ENCODE measurements around the gene MED7. TPM values are rescaled to one million over a fixed set of nuclear protein-coding genes. Genes with fewer than 3 reads are reported as not detected.

The MED7 gene
- total and polyA plus RNA-seq, 12 donors: 9.5 to 45.3 (median 17.2) TPM

- DNase-seq: no peak
Observed at GRCh38 chr5:157180374-157181264, 38.0 kb upstream of the MED7 start, which contains the start of gene ITK. Gene ITK (plus strand): TSS chr5:157180840. CDS start chr5:157180978, 138 bp downstream.

GRCh38 chr5:157178966-157179365 is 36.3 kb upstream of the MED7 start:
- WGBS, 4 donors: 65 to 91% (median 78%) methylated on average over 3 of the region's 3 CpGs
- Histone ChIP-seq H3K4me1 (replicated peaks in 1 of 2) (no peaks in the 10 kb centered on the region), H3K27ac (no peak overlapping the region), H3K36me3 (replicated peaks in 1 of 2) (no peaks in the 10 kb centered on the region), H3K4me3 (no peak overlapping the region), H3K27me3 (no peaks in the 10 kb centered on the region), H3K9me3 (replicated peaks in 1 of 3) (no peaks in the 10 kb centered on the region)
- no peak for DNase-seq
- TF ChIP-seq CTCF (IDR thresholded peaks at IDR 0.05): no peak
- TF ChIP-seq POLR2A (IDR thresholded peaks at IDR 0.05): no peak
- intact Hi-C loops (cut with DNase I): no loop called here

More at GRCh38 chr5:157180374-157181264, 38.0 kb upstream of the MED7 start, which contains the start of gene ITK:
- Histone ChIP-seq H3K36me3 (replicated peaks in 1 of 2) (no peaks in the 10 kb centered on the region), H3K27me3 (no peaks in the 10 kb centered on the region), H3K27ac (no peak within 1 kb of the TSS), H3K9me3 (replicated peaks in 1 of 3) (no peaks in the 10 kb centered on the region), H3K4me1 (replicated peaks in 1 of 2) (no peaks in the 10 kb centered on the region), H3K4me3 (no peak within 1 kb of the TSS)
- TF ChIP-seq POLR2A (IDR thresholded peaks at IDR 0.05) (no peak), CTCF (IDR thresholded peaks at IDR 0.05) (no peak)
- WGBS, 4 donors: 60 to 72% (median 64%) methylated on average over 8 of the region's 8 CpGs
- intact Hi-C loops (cut with DNase I): no loop called here

- intact Hi-C loops (cut with DNase I): no loop called here
- Histone ChIP-seq H3K27me3 (no peaks in the 10 kb centered on the region), H3K36me3 (replicated peaks in 1 of 2) (no peaks in the 10 kb centered on the region), H3K27ac (no peak overlapping the region), H3K4me3 (no peak overlapping the region), H3K9me3 (replicated peaks in 1 of 3) (no peaks in the 10 kb centered on the region), H3K4me1 (replicated peaks in 1 of 2) (no peaks in the 10 kb centered on the region)
- peak in 2 of 7 donors; percentile 3 to 38 for DNase-seq
- WGBS, 4 donors: 45 to 55% (median 54%) methylated on average over 6 of the region's 6 CpGs
- TF ChIP-seq POLR2A (IDR thresholded peaks at IDR 0.05): no peak
- no peak for TF ChIP-seq CTCF (IDR thresholded peaks at IDR 0.05)
Observed at GRCh38 chr5:157177953-157178352, 35.3 kb upstream of the MED7 start.

GRCh38 chr5:157175071-157175612 is 32.5 kb upstream of the MED7 start:
- intact Hi-C loops (cut with DNase I): no loop called here
- no peaks in the 10 kb centered on the region for H3K9me3 ChIP-seq (replicated peaks in 1 of 3)
- 85 to 97% (median 90%) methylated on average over 8 of the region's 8 CpGs for WGBS, 4 donors
- no peak overlapping the region for H3K27ac ChIP-seq
- no peaks in the 10 kb centered on the region for H3K27me3 ChIP-seq
- H3K36me3 ChIP-seq (replicated peaks in 1 of 2): no peaks in the 10 kb centered on the region
- H3K4me1 ChIP-seq (replicated peaks in 1 of 2): no peaks in the 10 kb centered on the region
- no peak for DNase-seq
- H3K4me3 ChIP-seq: no peak overlapping the region
- TF ChIP-seq POLR2A (IDR thresholded peaks at IDR 0.05): no peak
- TF ChIP-seq CTCF (IDR thresholded peaks at IDR 0.05): no peak

All from adrenal gland (tissue), 12 donors.